A673 (cell line): ENCODE data around the gene PCCA.

ENCODE experiments used
- CTCF ChIP-seq: fragments of 300-800, 200-600 bp; sonication (generic); conservative IDR thresholded peaks from 2 replicates; pipeline ENCODE4 v1.5.1; 2017; ENCODE audit warnings: low read depth, mild to moderate bottlenecking, antibody characterized with exemption, low read length, moderate library complexity, mixed read lengths
- EZH2 ChIP-seq: fragments of 200-600 bp; sonication (generic); IDR thresholded peaks from 2 replicates; pipeline ENCODE4 v1.6.1; 2017; ENCODE audit warnings: borderline replicate concordance, low read depth, mild to moderate bottlenecking, mixed read lengths, antibody characterized with exemption, low read length; ENCODE audit not compliant: poor library complexity, severe bottlenecking

- TF ChIP-seq CTCF (no peak), EZH2 (no peak)
Measured at GRCh38 chr13:100154842-100155416, 66.0 kb downstream of the PCCA start.
